ENCODE results near the gene AHSP.
"Not testable (repeated sequence)": the region's sequence is repeated elsewhere in the genome, so short reads cannot be mapped to it uniquely, and the experiment has no call there.

AHSP gene

DNA sequence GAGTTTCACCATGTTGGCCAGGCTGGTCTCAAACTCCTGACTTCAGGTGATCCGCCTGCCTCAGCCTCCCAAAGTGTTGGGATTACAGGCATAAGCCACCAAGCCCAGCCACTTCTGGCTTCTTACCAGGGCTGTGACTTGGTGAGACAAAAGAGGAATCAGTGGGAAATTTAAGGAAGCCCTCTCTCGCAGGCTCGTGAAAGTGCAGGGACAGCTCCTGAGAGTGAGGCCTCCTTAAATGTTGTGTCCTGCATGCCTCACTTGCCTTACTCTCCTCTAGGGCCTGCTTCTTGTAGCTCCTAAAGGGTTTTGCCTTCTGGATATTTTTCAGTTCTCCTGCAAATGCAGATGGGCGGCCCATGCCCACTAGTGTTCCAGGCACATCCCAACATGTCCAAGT lies 5.2 kb downstream of the AHSP start:
- ChIA-PET CTCF (no interaction called here), POLR2A (ENCODE audit: low non-redundant PET) (no interaction called here)
- DNase-seq (ENCODE audit: low spot score): no peak
- H3K27ac ChIP-seq: no peak overlapping the region
- TF ChIP-seq, protein P1, sequence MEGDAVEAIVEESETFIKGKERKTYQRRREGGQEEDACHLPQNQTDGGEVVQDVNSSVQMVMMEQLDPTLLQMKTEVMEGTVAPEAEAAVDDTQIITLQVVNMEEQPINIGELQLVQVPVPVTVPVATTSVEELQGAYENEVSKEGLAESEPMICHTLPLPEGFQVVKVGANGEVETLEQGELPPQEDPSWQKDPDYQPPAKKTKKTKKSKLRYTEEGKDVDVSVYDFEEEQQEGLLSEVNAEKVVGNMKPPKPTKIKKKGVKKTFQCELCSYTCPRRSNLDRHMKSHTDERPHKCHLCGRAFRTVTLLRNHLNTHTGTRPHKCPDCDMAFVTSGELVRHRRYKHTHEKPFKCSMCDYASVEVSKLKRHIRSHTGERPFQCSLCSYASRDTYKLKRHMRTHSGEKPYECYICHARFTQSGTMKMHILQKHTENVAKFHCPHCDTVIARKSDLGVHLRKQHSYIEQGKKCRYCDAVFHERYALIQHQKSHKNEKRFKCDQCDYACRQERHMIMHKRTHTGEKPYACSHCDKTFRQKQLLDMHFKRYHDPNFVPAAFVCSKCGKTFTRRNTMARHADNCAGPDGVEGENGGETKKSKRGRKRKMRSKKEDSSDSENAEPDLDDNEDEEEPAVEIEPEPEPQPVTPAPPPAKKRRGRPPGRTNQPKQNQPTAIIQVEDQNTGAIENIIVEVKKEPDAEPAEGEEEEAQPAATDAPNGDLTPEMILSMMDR (conservative IDR thresholded peaks at IDR 0.05; ENCODE audit: low read depth): no peak

DNA sequence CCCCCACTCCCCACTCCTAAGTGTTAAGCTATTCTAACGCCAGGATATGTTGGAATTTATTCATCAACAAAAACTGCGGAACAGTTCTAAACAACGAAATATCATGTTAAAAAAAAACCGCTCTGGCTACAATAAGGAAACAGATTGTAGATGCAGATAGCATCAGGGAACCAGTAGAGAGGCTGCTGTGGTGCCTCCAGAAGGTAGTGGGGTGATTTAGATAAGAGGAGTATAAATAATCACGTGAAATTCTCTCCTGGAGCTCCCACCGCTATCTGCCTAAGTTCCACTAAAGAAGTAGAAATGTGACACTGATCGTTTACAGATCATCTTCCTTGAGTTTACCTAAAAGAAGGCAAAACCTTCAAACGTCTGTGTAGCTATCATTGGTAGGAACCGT lies 8.0 kb downstream of the AHSP start:
- POLR2A ChIA-PET (ENCODE audit: low non-redundant PET): no interaction called here
- DNase-seq (ENCODE audit: low spot score): no peak
- TF ChIP-seq, protein P1 (conservative IDR thresholded peaks at IDR 0.05; ENCODE audit: low read depth): no peak
- CTCF ChIA-PET: no interaction called here
- H3K27ac ChIP-seq: no peak overlapping the region

DNA sequence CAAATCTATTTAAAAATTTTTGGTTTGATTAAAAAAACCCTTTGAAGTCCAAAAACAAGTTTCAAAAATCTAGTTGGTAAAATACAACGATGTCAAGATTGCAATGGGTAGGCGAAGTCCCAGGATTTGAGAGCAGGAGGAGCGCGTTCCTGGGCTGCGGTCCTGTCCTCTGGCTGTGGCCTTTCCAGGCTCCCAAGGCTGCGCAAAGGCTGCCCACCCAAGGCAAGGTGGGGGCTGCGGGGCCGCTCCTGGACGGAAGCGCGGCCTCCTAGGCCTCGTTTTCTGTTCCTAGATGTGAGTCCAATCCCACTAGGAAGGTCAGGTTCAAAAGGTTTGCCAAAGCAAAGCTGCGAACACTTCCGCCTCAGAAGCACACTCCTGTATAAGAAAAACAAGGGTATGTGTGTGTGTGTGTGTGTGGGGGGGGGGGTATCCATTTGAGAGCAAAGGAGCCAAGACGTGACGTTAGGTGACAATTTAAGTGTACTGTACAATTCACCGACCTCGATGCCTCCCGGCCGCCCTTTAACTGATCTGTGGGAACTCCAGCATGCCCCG lies 9.2 kb downstream of the AHSP start:
- POLR2A ChIA-PET (ENCODE audit: low non-redundant PET): no interaction called here
- TF ChIP-seq, protein P1 (conservative IDR thresholded peaks at IDR 0.05; ENCODE audit: low read depth): no peak
- no peak overlapping the region for H3K27ac ChIP-seq
- DNase-seq (ENCODE audit: low spot score): no peak
- CTCF ChIA-PET: no interaction called here

DNA sequence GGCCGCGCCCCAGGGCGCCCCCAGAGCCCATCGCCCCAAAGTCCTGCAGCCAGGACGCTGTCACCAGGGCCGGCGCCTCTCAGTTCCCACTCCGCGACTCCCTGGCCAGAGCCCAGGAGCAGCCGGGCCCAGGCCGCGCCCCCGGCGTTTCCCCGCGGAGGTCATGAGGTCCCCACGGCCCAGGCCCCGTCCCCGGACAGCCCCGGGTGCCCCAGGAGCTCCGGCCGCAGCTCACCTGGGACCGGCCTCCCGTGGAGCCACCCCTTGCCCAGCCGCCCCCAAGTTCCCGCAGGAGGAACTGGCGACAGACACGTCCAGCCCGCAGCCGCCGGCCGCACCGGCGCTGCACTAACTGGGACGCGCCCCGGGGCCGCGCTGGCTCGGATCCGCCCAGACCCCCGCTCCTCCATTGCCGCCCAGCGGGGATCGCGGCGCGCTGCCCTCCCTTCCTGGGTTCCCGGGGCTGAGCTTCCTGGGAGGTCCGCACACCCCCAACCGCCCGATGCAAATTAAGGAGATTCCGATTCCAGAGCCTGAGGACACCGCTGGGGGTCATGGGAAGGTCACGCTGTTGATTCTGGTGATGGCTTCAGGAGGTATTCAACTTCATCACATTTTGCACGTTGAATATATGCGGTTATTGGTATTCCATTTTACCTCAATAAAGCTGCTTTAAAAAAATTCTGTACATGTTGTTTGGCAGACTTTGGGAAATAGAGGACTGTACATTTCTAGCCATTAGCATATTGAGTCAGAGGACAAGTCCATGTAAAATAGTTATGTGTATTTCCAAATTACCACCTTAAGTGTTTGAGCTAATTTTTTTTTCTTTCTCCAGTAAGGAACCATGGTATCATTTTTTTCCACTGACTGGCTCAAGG lies 9.9 kb downstream of the AHSP start:
- no peak overlapping the region for H3K27ac ChIP-seq
- ChIA-PET CTCF (no interaction called here), POLR2A (ENCODE audit: low non-redundant PET) (no interaction called here)
- no peak for DNase-seq (ENCODE audit: low spot score)
- TF ChIP-seq, protein P1 (conservative IDR thresholded peaks at IDR 0.05; ENCODE audit: low read depth): no peak

DNA sequence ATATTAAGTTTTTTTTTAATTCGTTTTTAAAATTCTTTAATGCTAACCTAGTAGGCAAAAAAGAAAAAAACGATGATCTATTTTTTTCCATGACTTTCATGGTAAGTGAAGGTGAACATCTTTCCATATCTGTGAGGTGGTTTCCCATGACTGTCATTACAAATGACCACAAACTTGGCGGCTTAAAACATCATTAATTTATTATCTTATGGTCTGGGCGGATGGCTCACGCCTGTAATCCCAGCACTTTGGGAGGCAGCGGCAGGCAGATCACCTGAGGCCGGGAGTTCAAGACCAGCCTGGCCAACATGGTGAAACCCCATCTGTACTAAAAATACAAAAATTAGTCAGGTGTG lies 10.5 kb downstream of the AHSP start:
- DNase-seq (ENCODE audit: low spot score); H3K27ac ChIP-seq; POLR2A ChIA-PET (ENCODE audit: low non-redundant PET); CTCF ChIA-PET: not testable (repeated sequence)

DNA sequence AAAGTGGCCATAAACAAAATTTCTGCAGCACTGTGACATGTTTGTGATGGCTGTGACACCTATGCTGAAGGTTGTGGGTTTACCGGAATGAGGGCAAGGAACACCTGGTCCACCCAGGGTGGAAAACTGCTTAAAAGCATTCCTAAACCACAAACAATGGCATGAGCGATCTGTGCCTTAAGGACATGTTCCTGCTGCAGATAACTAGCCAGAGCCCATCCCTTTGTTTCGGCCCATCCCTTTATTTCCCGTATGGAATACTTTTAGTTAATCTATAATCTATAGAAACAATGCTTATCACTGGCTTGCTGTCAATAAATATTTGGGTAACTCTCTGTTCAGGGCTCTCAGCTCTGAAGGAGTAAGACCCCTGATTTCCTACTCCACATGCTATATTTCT lies 12.1 kb downstream of the AHSP start:
- DNase-seq (ENCODE audit: low spot score); POLR2A ChIA-PET (ENCODE audit: low non-redundant PET); H3K27ac ChIP-seq; CTCF ChIA-PET: not testable (repeated sequence)

DNA sequence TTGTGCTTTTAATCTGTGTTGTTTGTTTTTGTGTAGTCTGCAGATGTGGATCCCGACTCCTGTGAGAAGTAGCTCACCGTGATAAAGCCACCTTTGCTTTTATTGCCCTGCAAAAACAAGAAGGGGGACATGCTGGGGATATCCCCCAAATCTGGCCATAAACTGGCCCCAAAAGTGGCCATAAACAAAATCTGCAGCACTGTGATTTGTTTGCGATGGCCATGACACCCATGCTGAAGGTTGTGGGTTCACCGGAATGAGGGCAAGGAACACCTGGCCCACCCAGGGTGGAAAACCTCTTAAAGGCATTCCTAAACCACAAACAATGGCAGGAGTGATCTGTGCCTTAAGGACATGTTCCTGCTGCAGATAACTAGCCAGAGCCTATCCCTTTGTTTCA lies 15.1 kb downstream of the AHSP start:
- CTCF ChIA-PET: no interaction called here
- TF ChIP-seq, protein P1 (conservative IDR thresholded peaks at IDR 0.05; ENCODE audit: low read depth): no peak
- no peak overlapping the region for H3K27ac ChIP-seq
- POLR2A ChIA-PET (ENCODE audit: low non-redundant PET): no interaction called here
- DNase-seq (ENCODE audit: low spot score): no peak
